HL-60/S4 treated with phorbol 12-myristate 13-acetate at 8.2 ng/mL for 4 days and 3 days (cell line): Measurements from ENCODE around the gene MATK.

Experiments
- in situ Hi-C: fragments of 300-500 bp; cut with MboI; formaldehyde crosslinking; loops from 2 replicates; pipeline ENCODE4 v1.15.0; 2022; ENCODE audit warnings: low sequenced_read_pairs

MATK gene

DNA sequence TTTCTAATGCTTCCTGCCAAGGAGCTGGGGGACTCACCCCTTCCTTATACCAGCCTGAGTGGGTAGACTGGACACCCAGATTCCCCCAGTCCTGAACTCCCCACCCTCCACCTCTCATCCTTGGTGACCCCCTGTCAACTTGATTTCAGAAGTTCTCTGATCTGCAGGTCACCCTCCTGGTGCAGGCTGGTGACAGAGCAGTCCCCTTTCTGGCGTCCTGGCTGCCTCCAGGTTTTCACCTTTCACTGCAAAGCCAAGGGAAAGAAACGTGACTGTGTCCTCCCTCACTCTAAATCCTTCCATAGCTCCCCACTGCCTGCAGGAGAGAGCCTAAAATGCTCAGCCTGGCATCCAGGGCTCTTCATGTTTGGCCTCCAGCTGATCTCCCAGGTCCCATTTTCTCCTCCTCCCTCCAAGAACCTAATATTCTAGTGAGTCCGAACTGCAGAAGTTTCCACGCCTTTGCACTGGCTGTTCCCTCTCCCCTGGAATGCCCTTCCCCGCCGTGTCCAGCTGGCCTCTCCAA is 4.1 kb upstream of the MATK start:
- in situ Hi-C loops, result no loop called here

- in situ Hi-C loops, result no loop called here
Observed at GRCh38 chr19:3788996-3789778, 3.0 kb upstream of the MATK start.

GRCh38 chr19:3785451-3785937 is 687 bp downstream of the MATK start:
- in situ Hi-C loops, result no loop called here

- in situ Hi-C loops, result no loop called here
Observed at GRCh38 chr19:3784607-3785450, 1.4 kb downstream of the MATK start.

DNA sequence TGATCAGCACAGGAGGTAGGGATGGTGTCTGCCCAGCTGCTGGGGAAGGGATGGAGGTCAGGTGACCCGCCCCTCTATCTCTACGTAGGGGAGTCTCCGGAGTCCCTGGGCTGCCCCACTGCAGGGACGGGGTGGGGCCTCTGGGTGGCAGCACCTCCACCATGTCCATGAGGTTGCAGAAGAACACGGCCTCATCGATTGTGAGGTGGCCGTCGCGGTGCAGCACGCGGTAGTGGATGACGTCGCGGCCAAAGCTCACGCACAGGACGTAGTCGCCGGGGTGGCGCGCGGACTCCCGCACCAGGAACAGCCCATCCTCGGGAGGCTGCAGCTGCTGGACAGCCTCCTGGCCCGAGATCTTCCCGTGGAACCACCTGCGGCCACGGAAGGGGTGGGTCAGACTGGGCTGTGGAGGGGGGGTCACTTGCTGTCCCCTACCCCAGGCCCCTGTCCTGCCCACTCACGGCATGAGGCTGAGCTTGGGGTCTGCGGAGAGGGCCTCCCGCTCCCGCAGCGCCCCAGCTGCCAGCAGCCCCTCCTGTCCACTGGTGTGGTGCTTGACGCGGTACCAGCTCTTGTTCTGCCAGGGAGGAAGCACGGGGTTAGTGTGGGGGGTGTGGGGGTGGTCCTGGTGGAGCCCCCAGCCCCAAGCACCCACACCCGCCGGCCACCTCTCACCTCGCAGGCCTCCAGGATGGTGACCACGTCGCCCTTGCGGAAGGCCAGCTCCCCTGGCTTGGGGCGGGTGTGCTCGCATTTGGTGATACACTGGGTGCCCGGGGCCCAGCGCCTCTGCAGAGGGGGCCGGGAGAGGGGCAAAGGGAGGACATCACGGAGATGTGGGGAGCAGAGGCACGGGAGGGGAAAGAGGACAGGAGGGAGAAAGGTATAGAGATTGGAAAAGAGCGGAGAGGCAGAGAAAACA is 2.3 kb downstream of the MATK start:
- in situ Hi-C loops, result no loop called here

DNA sequence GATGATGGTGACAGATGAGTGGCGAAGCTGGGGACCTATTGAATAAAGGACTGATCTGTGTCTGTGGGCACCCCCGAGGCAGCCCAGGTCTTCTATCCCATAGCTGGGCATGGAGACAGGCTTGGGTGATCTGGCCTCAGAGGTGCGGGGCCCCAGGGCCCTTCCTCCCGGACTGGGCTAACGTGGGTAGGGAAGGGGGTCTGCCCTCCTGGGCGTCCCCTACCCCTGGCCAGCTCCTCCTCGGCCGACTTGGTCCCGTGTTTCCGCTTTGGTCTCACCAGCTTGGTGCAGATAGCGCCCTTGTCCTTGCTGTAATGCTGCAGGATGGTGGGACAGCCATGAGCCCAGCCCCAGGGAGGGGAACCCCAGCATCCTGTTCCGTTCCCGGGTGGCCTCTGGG is 3.3 kb downstream of the MATK start:
- in situ Hi-C loops, result no loop called here

DNA sequence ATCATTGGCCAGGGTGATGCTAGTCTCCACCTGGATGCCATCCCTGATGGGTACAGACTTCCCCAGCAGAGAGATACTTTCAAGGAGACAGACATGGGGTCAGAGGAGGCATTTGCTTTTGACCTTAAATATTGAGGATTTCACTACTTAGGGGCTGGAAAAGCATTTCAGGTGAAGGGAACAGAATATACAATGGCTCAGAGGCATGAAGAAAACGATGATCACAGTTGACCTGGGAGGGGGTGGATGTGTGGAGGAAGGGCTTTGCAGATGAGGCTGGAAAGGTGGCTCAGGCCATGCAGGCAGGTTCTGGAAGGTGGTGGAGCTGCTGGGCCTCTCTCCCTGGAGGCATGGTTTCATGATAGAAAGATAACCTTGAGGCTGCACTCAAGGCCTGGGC is 3.9 kb downstream of the MATK start:
- in situ Hi-C loops, result no loop called here

- in situ Hi-C loops, result no loop called here
Observed at GRCh38 chr19:3781603-3782002, 4.6 kb downstream of the MATK start.

DNA sequence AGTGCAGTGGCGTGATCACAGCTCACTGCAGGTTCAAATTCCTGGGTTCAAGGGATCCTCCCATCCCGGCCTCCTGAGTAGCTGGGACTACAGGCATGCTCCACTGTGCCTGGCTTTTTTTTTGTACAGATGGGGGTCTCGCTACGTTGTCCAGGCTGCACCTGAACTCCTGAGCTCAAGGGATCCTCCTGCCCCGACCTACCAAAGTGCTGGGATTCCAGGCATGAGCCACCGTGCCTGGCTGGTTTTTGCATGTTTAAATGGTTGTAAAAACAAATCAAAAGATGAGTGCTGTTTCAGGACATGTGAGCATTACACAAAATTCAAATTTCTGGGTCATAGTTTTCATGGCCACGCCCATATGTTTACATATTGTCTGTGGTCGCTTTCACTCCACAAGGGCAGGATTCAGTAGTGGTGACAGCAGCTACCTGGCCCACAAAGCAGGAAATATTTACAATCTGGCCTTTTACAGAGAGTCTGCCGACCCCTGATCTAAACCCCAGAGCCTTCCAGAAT is 5.3 kb downstream of the MATK start:
- in situ Hi-C loops, result no loop called here

- in situ Hi-C loops, result no loop called here
Observed at GRCh38 chr19:3778899-3779723, 7.1 kb downstream of the MATK start.

GRCh38 chr19:3778104-3778867 is 7.9 kb downstream of the MATK start:
- in situ Hi-C loops, result no loop called here

DNA sequence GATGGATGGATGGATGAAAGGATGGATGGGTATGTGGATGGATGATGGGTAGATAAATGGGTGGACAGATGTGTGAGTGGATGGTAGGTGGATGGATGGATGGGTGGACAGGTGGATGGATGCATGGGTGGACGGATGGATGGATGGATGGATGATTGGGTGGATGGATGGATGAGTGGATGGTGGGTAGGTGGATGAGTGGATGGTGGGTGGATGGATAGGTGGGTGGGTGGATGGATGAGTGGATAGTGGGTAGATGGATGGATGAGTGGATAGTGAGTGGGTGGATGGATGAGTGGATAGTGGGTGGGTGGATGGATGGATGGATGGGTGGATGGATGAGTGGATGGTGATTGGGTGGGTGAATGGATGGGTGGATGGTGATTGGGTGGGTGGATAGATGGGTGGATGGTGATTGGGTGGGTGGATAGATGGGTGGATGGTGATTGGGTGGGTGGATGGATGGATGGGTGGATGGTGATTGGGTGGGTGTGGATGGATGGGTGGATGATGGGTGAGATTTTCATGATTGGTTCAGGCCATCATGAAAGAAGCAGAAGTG is 9.6 kb downstream of the MATK start:
- in situ Hi-C loops, result no loop called here

DNA sequence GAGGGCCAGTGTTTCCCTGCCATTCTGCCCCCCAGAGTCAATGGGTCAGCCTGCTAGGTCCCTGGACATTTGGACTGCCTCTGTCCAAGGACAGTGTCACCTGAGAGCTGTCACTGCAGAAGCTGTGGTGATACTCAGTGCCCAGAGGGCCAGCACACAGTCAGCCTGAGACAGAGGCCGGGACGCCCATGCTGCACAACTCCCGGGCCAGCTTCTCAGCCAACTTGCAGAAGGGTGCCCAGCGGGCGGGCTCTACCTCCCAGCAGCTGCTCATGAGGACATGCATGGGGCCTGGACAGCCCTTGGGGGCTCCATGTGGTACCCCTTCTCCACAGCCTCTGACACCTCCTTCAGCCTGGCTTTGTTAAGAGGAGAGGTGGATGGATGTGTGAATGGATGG is 10.3 kb downstream of the MATK start:
- in situ Hi-C loops, result no loop called here

GRCh38 chr19:3775374-3775711 is 10.8 kb downstream of the MATK start:
- in situ Hi-C loops, result no loop called here

- in situ Hi-C loops, result no loop called here
Observed at GRCh38 chr19:3774621-3775373, 11.4 kb downstream of the MATK start.

DNA sequence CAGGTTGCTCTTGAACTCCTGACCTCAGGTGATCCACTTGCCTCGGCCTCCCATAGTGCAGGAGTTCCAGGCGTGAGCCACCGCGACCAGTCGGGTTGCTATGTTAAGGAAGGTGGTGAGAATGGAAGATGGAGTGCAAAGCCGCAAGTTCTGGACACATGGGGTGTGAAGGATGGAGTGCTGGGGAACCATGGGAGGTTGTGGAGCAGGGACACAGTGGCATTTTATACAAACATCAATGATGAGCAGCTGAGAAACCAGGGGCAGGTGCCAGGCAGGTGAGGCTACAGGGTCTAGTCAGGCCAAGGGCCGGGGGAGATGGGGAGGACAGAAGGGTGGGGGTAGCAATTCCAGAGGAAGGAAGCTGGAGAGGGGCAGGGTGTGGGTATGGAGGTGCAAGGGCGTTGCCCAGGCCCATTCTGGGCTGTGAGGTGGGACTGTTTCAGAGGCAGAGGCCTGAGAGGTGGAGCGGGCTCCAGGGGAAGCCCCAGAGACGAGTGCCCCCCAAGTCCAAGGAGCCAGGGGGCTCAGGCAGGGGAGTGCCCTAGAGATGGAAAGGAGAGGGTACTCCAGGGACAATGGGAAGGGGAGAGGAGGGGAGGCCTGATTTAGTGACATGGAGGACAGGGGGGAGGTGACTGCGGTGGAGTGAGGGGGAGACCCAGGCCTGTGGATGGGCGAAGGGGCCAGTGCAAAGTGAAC is 12.2 kb downstream of the MATK start:
- in situ Hi-C loops, result no loop called here

DNA sequence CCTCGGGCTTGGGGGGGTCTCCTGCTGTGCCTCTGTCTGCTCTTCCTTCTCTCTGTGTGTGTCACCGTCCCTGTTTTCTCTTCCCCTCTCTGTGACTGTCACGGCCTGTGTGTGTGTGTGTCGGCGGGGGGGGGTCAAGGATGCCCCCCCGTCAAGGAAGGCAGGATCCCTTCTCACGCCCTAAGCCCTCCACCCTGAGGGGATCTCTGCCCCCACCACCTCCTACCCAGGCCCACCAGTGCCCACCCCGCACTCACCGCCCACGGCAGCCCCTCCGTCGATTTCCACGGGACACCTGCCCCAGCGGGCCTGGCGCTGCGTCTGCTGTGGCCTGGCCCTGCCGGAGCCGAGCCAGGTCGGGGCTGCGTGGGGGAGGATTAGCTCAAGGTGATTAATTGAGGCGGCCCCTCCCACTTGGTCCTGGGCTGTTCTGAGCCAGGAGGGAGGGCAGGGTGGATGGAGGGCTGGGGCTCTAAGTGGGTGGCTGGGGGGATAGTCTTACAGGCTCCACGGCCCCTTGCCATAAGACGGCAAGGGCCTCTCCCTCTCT is 14.2 kb downstream of the MATK start, which contains the start of gene RAX2:
Gene RAX2 (minus strand): TSS at position 323 of the 550 bp plus-strand sequence. CDS start 486 bp downstream, outside the sequence.
- in situ Hi-C loops, result no loop called here
